Measurements from ENCODE around the gene PDGFB.
A peak's percentile ranks its signal among the peaks of the same experiment; 100 is the strongest.

The PDGFB gene

GRCh38 chr22:39176714-39177455 lies 67.9 kb downstream of the PDGFB start:
- DNase-seq (ENCODE audit: low read depth in 2 of 3, low spot score in 2 of 3): no peak

GRCh38 chr22:39176143-39176713 lies 68.6 kb downstream of the PDGFB start:
- DNase-seq (ENCODE audit: low read depth in 2 of 3, low spot score in 2 of 3): no peak

GRCh38 chr22:39175353-39176142 lies 69.2 kb downstream of the PDGFB start:
- no peak for DNase-seq (ENCODE audit: low read depth in 2 of 3, low spot score in 2 of 3)

GRCh38 chr22:39174498-39175352 lies 70.1 kb downstream of the PDGFB start:
- DNase-seq (ENCODE audit: low read depth in 2 of 3, low spot score in 2 of 3): peak in 1 of 3 experiments; percentile 27

GRCh38 chr22:39173787-39174497 lies 70.8 kb downstream of the PDGFB start:
- DNase-seq (ENCODE audit: low read depth in 2 of 3, low spot score in 2 of 3): peak in 1 of 3 experiments; percentile 34
